MM.1S (cell line): Measurements from ENCODE around the gene MRPS26.

Experiments used
- DNase-seq: peaks from one replicate; pipeline ENCODE4 v3.0.0-alpha.2; 2015
- H2AFZ ChIP-seq: fragments of 300-600 bp; sonication (generic); 2 replicates; pipeline ENCODE4 v1.6.0; 2016; ENCODE audit warnings: antibody characterized with exemption, low read length
- H3F3A ChIP-seq: fragments of 300-600 bp; sonication (generic); 2 replicates; pipeline ENCODE4 v1.6.1; 2016; ENCODE audit warnings: mild to moderate bottlenecking, antibody characterized with exemption, low read length, moderate library complexity, mixed read lengths; ENCODE audit not compliant: insufficient read depth
- H3K27ac ChIP-seq: fragments of 300-600 bp; sonication (generic); 2 replicates; pipeline ENCODE4 v1.5.1; 2016; ENCODE audit warnings: mild to moderate bottlenecking, low read length
- H3K27me3 ChIP-seq: fragments of 300-600 bp; sonication (generic); replicated peaks from 2 replicates; pipeline ENCODE4 v1.6.0; 2016; ENCODE audit warnings: low read length; ENCODE audit not compliant: insufficient read depth
- H3K36me3 ChIP-seq: fragments of 300-600 bp; sonication (generic); replicated peaks from 2 replicates; pipeline ENCODE4 v1.6.1; 2016; ENCODE audit warnings: mild to moderate bottlenecking, low read length, mixed read lengths; ENCODE audit not compliant: insufficient read depth
- H3K4me1 ChIP-seq: fragments of 300-600 bp; sonication (generic); 2 replicates; pipeline ENCODE4 v1.6.1; 2016; ENCODE audit warnings: low read length, mixed read lengths
- H3K4me2 ChIP-seq: fragments of 300-600 bp; sonication (generic); 2 replicates; pipeline ENCODE4 v1.6.0; 2016; ENCODE audit warnings: low read depth, low read length
- H3K4me3 ChIP-seq: fragments of 300-600 bp; sonication (generic); 2 replicates; pipeline ENCODE4 v1.5.1; 2016; ENCODE audit warnings: low read length, mixed read lengths
- H3K79me2 ChIP-seq: fragments of 300-600 bp; sonication (generic); 2 replicates; pipeline ENCODE4 v1.6.1; 2016; ENCODE audit warnings: mixed run types, low read length, mixed read lengths
- H3K9ac ChIP-seq: fragments of 300-600 bp; sonication (generic); 2 replicates; pipeline ENCODE4 v1.6.1; 2016; ENCODE audit warnings: low read length, mixed read lengths
- H3K9me2 ChIP-seq: fragments of 300-600 bp; sonication (generic); replicated peaks from 2 replicates; pipeline ENCODE4 v1.6.1; 2016; ENCODE audit warnings: mild to moderate bottlenecking, low read length, mixed read lengths; ENCODE audit not compliant: insufficient read depth
- H3K9me3 ChIP-seq: fragments of 300-600 bp; sonication (generic); replicated peaks from 2 replicates; pipeline ENCODE4 v1.6.1; 2016; ENCODE audit warnings: mild to moderate bottlenecking, low read length, mixed read lengths; ENCODE audit not compliant: insufficient read depth
- H4K20me1 ChIP-seq: fragments of 300-600 bp; sonication (generic); 2 replicates; pipeline ENCODE4 v1.6.1; 2016; ENCODE audit warnings: mild to moderate bottlenecking, low read length, moderate library complexity, mixed read lengths; ENCODE audit not compliant: insufficient read depth
- EZH2 ChIP-seq: fragments of 300-600 bp; sonication (generic); optimal IDR thresholded peaks from 2 replicates; pipeline ENCODE3; 2017; ENCODE audit warnings: low read depth, mild to moderate bottlenecking, antibody characterized with exemption, low read length, mixed read lengths
- EZH2phosphoT487 ChIP-seq: fragments of 300-600 bp; sonication (generic); IDR thresholded peaks from 2 replicates; pipeline ENCODE4 v1.6.1; 2018; ENCODE audit warnings: antibody characterized with exemption, low read length
- TF ChIP-seq, protein P1 (sequence below): fragments of 300-600 bp; sonication (generic); IDR thresholded peaks from 2 replicates; pipeline ENCODE4 v1.5.1; 2016; ENCODE audit warnings: antibody characterized with exemption, low read length, mixed read lengths

MRPS26 gene

DNA sequence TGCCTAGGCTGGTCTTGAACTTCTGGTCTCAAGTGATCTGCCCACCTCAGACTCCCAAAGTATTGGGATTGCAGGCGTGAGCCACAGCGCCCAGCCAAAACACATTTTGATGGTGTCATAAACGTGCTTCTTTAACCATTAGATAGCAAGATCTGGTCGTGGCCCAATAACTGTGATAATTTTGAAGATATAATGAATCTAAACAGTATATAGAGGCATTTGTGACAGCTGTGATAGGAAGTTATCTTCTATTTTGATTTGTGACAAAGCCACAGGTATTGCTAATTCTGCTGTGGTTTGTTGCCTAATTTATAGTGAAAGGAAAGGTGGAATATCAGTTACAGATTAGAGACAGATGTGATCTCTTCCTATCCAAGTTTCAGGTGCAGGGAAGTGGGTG, 24.9 kb downstream of the MRPS26 start:
- Histone ChIP-seq H3K4me3 (no peak overlapping the region), H3K27me3 (no peaks in the 10 kb centered on the region), H2AFZ (no peak overlapping the region), H3K79me2 (no peaks in the 10 kb centered on the region), H3K4me1 (peaks cover 9% of the 10 kb centered on the region; the same call in 1 of the 2 replicates), H3K4me2 (no peak overlapping the region), H3K9me2 (no peaks in the 10 kb centered on the region), H3F3A (no peaks in the 10 kb centered on the region), H3K9me3 (no peaks in the 10 kb centered on the region), H3K36me3 (no peaks in the 10 kb centered on the region), H4K20me1 (no peaks in the 10 kb centered on the region), H3K9ac (no peak overlapping the region), H3K27ac (no peak overlapping the region)
- TF ChIP-seq EZH2 = no peak
- TF ChIP-seq, protein P1, sequence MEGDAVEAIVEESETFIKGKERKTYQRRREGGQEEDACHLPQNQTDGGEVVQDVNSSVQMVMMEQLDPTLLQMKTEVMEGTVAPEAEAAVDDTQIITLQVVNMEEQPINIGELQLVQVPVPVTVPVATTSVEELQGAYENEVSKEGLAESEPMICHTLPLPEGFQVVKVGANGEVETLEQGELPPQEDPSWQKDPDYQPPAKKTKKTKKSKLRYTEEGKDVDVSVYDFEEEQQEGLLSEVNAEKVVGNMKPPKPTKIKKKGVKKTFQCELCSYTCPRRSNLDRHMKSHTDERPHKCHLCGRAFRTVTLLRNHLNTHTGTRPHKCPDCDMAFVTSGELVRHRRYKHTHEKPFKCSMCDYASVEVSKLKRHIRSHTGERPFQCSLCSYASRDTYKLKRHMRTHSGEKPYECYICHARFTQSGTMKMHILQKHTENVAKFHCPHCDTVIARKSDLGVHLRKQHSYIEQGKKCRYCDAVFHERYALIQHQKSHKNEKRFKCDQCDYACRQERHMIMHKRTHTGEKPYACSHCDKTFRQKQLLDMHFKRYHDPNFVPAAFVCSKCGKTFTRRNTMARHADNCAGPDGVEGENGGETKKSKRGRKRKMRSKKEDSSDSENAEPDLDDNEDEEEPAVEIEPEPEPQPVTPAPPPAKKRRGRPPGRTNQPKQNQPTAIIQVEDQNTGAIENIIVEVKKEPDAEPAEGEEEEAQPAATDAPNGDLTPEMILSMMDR = no peak
- TF ChIP-seq EZH2phosphoT487 = no peak
- DNase-seq = no peak

GRCh38 chr20:3071266-3071609, 25.4 kb downstream of the MRPS26 start:
- Histone ChIP-seq H3K4me2 (no peak overlapping the region), H4K20me1 (no peaks in the 10 kb centered on the region), H3K36me3 (no peaks in the 10 kb centered on the region), H3K9ac (no peak overlapping the region), H3K4me1 (peaks cover 9% of the 10 kb centered on the region; the same call in 1 of the 2 replicates), H2AFZ (no peak overlapping the region), H3K4me3 (no peak overlapping the region), H3K79me2 (no peaks in the 10 kb centered on the region), H3K9me2 (no peaks in the 10 kb centered on the region), H3K27ac (no peak overlapping the region), H3F3A (no peaks in the 10 kb centered on the region), H3K9me3 (no peaks in the 10 kb centered on the region), H3K27me3 (no peaks in the 10 kb centered on the region)
- no peak for DNase-seq
- TF ChIP-seq EZH2 (no peak), EZH2phosphoT487 (no peak)
- TF ChIP-seq, protein P1 = no peak

DNA sequence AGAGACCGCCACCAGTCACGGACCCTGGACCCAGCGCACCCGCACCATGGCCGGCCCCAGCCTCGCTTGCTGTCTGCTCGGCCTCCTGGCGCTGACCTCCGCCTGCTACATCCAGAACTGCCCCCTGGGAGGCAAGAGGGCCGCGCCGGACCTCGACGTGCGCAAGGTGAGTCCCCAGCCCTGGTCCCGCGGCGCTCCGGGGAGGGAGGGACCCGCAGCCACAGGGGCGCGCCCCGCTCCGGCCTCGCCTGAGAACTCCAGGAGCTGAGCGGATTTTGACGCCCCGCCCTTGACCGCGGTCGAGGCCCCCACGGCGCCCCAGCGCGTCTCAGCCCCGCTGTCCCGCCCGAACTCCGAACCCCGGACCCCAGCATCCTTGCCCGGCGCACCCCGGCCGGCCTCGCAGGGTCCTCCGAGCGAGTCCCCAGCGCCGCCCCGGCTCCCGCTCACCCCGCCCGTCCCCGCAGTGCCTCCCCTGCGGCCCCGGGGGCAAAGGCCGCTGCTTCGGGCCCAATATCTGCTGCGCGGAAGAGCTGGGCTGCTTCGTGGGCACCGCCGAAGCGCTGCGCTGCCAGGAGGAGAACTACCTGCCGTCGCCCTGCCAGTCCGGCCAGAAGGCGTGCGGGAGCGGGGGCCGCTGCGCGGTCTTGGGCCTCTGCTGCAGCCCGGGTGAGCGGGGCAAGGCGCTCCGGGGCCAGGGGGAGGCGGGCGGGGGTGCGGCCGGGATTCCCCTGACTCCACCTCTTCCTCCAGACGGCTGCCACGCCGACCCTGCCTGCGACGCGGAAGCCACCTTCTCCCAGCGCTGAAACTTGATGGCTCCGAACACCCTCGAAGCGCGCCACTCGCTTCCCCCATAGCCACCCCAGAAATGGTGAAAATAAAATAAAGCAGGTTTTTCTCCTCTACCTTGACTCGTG, 26.0 kb downstream of the MRPS26 start, which contains the start of gene OXT:
OXT (plus strand) TSS at position 11 of the 920 bp plus-strand sequence; CDS start at position 47, 36 bp downstream.
- H3F3A ChIP-seq = no peaks in the 10 kb centered on the region
- H3K9me2 ChIP-seq = no peaks in the 10 kb centered on the region
- no peak within 1 kb of the TSS for H3K27ac ChIP-seq
- no peak within 1 kb of the TSS for H3K9ac ChIP-seq
- no peaks in the 10 kb centered on the region for H3K27me3 ChIP-seq
- H3K36me3 ChIP-seq = no peaks in the 10 kb centered on the region
- no peak within 1 kb of the TSS for H3K4me2 ChIP-seq
- no peaks in the 10 kb centered on the region for H4K20me1 ChIP-seq
- no peaks in the 10 kb centered on the region for H3K79me2 ChIP-seq
- TF ChIP-seq, protein P1 = no peak
- TF ChIP-seq EZH2phosphoT487 (no peak), EZH2 (no peak)
- DNase-seq = no peak
- H3K9me3 ChIP-seq = no peaks in the 10 kb centered on the region
- H2AFZ ChIP-seq = no peak within 1 kb of the TSS
- peaks cover 9% of the 10 kb centered on the region; the same call in 1 of the 2 replicates for H3K4me1 ChIP-seq
- no peak within 1 kb of the TSS for H3K4me3 ChIP-seq
